ENCODE measurements around the gene MAML2.
A peak's percentile ranks its signal among the peaks of the same experiment; 100 is the strongest.
"Not testable (repeated sequence)": the region's sequence is repeated elsewhere in the genome, so short reads cannot be mapped to it uniquely, and the experiment has no call there.

The MAML2 gene

GRCh38 chr11:96204366-96204659, 138.7 kb downstream of the MAML2 start:
- no peak for DNase-seq

GRCh38 chr11:96203567-96204365, 139.2 kb downstream of the MAML2 start:
- no peak for DNase-seq

- DNase-seq = no peak
These were observed 142.8 kb downstream of the MAML2 start for GRCh38 chr11:96200243-96200642.

- DNase-seq = no peak
These were observed 143.4 kb downstream of the MAML2 start for GRCh38 chr11:96199563-96200025.

- peak; percentile 90 for DNase-seq
These were observed 144.9 kb downstream of the MAML2 start for GRCh38 chr11:96197801-96198701.

- DNase-seq = no peak
These were observed 145.9 kb downstream of the MAML2 start for GRCh38 chr11:96197103-96197502.

- DNase-seq = no peak
These were observed 146.8 kb downstream of the MAML2 start for GRCh38 chr11:96196181-96196662.

GRCh38 chr11:96195671-96196070, 147.3 kb downstream of the MAML2 start:
- DNase-seq = no peak

GRCh38 chr11:96194581-96195374, 148.2 kb downstream of the MAML2 start:
- no peak for DNase-seq

GRCh38 chr11:96193745-96194443, 149.1 kb downstream of the MAML2 start:
- no peak for DNase-seq

- DNase-seq = no peak
These were observed 151.2 kb downstream of the MAML2 start for GRCh38 chr11:96191752-96192151.

- no peak for DNase-seq
These were observed 153.6 kb downstream of the MAML2 start for GRCh38 chr11:96189351-96189750.

- DNase-seq = peak; percentile 80
These were observed 154.6 kb downstream of the MAML2 start for GRCh38 chr11:96188243-96189006.

GRCh38 chr11:96187822-96188221, 155.2 kb downstream of the MAML2 start:
- no peak for DNase-seq

GRCh38 chr11:96186806-96187205, 156.2 kb downstream of the MAML2 start:
- DNase-seq = no peak

- DNase-seq = no peak
These were observed 157.7 kb downstream of the MAML2 start for GRCh38 chr11:96185220-96185768.

GRCh38 chr11:96180937-96181336, 162.1 kb downstream of the MAML2 start:
- not testable (repeated sequence) for DNase-seq

GRCh38 chr11:96180341-96180740, 162.7 kb downstream of the MAML2 start:
- no peak for DNase-seq

GRCh38 chr11:96179905-96180304, 163.1 kb downstream of the MAML2 start:
- no peak for DNase-seq

GRCh38 chr11:96178887-96179279, 164.1 kb downstream of the MAML2 start:
- no peak for DNase-seq

Data from MV-4-11 (cell line).